HUES48 (cell line): ENCODE measurements around the gene BID.

ENCODE experiments used
- H3K27ac ChIP-seq: one replicate; pipeline ENCODE4 v1.7.0; 2013; ENCODE audit warnings: low read depth, low read length, inconsistent platforms
- H3K27me3 ChIP-seq: 2 replicates; pipeline ENCODE4 v1.6.1; 2013; ENCODE audit warnings: mild to moderate bottlenecking, low read length; ENCODE audit not compliant: control insufficient read depth, insufficient read depth
- H3K36me3 ChIP-seq: 2 replicates; pipeline ENCODE4 v1.6.1; 2013; ENCODE audit warnings: low read length; ENCODE audit not compliant: control insufficient read depth, insufficient read depth
- H3K4me1 ChIP-seq: 2 replicates; pipeline ENCODE4 v1.6.1; 2013; ENCODE audit warnings: mild to moderate bottlenecking, low read length; ENCODE audit not compliant: control insufficient read depth, insufficient read depth
- H3K4me3 ChIP-seq: 2 replicates; pipeline ENCODE4 v1.5.1; 2013; ENCODE audit warnings: mild to moderate bottlenecking, low read depth, low read length
- H3K9ac ChIP-seq: 2 replicates; pipeline ENCODE4 v1.6.1; 2013; ENCODE audit warnings: mild to moderate bottlenecking, low read depth, low read length, moderate library complexity
- H3K9me3 ChIP-seq: 2 replicates; pipeline ENCODE4 v1.6.1; 2013; ENCODE audit warnings: low read length; ENCODE audit not compliant: control insufficient read depth, insufficient read depth

Gene BID

GRCh38 chr22:17692841-17693240, 81.4 kb downstream of the BID start:
- Histone ChIP-seq H3K9me3 (no peaks in the 10 kb centered on the region), H3K27ac (no peak overlapping the region), H3K27me3 (no peaks in the 10 kb centered on the region), H3K36me3 (peaks cover 27% of the 10 kb centered on the region), H3K4me3 (no peak overlapping the region), H3K4me1 (no peaks in the 10 kb centered on the region), H3K9ac (no peak overlapping the region)

GRCh38 chr22:17684245-17684644, 90.0 kb downstream of the BID start:
- H3K36me3 ChIP-seq, result peaks cover 20% of the 10 kb centered on the region
- H3K27me3 ChIP-seq, result no peaks in the 10 kb centered on the region
- no peaks in the 10 kb centered on the region for H3K9me3 ChIP-seq
- no peaks in the 10 kb centered on the region for H3K4me1 ChIP-seq
- H3K27ac ChIP-seq, result no peak overlapping the region
- no peak overlapping the region for H3K9ac ChIP-seq
- H3K4me3 ChIP-seq, result no peak overlapping the region
